Urothelium cell line (cell line): ENCODE results near the gene RIMOC1.
"Not testable (repeated sequence)": the region's sequence is repeated elsewhere in the genome, so short reads cannot be mapped to it uniquely, and the experiment has no call there.

Experiments
- DNase-seq: peaks from one replicate; pipeline ENCODE4 v3.0.0; 2011; ENCODE audit warnings: low spot score, mixed read lengths
- FAIRE-seq: peaks from 2 replicates; lab custom pipeline; 2011; peaks lifted over from hg19 to GRCh38; lab: Jason Lieb, UNC

The RIMOC1 gene

DNA sequence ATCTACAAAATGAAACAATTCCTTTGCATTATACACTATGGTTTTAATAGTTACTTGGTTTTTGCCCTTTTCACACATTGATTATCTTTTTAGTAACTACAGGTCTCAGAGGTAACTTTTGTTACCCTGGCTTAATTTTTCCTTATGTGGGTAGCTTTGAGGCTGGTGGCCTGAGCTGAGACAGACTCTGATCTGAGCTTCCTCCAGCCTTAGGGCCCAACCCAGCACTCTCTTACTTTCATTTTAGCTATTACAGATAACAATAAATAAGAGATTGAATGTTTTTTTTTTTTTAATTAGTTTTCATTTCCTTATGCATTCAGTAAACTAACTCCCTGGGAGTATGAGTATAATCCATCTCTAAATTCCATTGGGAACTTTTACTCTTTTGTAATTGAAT, 18.9 kb upstream of the RIMOC1 start:
- no peak for FAIRE-seq
- no peak for DNase-seq

DNA sequence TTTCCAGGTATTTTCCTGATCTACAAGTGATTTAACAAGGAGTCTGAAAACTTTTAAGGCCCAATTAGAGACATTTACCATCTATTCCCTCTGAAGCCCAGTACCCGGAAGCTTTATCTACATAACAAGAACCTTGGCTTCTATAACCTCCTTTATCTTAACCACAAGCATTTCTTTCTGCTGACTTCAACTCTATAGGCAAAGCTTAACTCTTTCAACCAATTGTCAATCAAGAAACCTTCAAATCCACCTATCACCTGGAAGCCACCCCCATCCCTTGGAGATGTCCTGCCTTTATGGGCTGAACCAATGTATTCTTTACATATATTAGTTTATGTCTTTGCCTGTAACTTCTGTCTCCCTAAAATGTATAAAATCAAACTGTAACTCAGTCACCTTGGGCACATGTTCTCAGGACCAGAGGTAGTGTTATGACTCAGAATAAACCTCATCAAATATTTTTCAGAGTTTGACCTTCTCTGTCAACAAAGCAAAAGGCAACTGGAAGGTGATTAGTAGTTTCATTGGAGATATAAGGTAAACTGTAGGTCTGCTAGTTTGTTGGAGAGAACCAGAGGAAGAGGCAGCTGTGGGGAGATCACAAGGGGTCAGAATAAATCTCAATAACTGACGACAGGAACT, 13.0 kb upstream of the RIMOC1 start:
- no peak for FAIRE-seq
- DNase-seq = no peak

- no peak for FAIRE-seq
- DNase-seq = no peak
Observed at GRCh38 chr5:41892031-41892430, 12.1 kb upstream of the RIMOC1 start.

GRCh38 chr5:41893074-41893851, 10.9 kb upstream of the RIMOC1 start:
- DNase-seq (no peak), FAIRE-seq (no peak)

- DNase-seq (no peak), FAIRE-seq (no peak)
Observed at GRCh38 chr5:41896230-41896629, 7.9 kb upstream of the RIMOC1 start.

DNA sequence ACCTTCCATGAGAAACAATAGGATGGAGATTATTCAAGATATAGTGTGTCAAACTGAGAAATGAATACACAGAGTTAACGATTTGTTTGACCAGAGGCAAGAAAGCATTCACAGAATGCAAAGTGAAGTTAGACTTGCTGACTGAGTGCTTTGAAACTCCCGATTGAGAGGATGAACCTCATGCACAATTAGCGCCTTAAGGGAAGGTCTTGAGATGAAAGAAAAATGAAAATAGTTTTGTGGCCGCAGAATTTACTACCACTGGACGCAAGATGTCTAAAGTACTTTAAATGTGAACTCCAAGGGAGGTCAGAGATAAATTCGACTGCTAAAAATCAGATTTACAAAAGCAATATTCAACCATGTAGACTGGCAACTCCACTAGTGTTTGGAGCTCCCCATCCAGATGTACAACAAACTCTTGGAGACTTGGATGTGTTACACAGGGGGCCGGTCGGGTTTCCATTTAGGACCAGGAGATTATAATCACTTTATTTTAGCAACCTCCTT, 707 bp upstream of the RIMOC1 start:
- DNase-seq = no peak
- FAIRE-seq = peak; percentile 27

GRCh38 chr5:41906151-41906550, 2.0 kb downstream of the RIMOC1 start:
- DNase-seq (no peak), FAIRE-seq (no peak)

DNA sequence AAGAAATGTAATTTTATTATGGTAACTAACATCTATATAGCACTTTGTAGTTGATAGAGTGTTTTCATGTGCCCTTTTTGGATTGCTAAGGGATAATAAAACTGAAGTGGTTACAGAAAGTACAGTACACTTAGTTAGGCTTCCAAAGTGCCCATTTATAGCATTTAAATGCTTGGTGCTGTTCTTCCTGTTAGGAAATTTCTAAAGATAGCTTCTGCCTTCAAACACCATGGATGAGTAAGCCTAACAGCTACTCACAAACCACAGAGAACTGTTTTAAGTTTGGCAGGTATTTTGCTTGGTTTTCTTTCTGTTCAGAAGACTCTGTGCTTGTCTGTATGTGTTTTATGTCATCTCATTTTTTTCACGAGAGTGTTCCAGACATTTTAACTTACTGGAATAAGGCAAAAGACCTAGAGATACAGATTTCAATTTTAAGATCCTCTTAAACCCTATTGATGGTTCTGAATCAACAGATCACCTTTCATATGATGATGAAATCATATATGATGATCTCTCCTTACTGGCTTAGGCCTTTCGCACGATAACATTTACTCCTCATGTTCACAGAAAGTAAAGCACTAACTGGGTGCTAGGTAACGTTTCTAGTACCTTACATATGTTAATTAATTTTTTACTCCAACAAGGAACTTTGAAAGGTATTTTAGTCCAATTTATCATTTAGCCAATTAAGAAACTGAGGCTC, 4.4 kb downstream of the RIMOC1 start:
- no peak for FAIRE-seq
- no peak for DNase-seq

GRCh38 chr5:41918105-41918504, 14.0 kb downstream of the RIMOC1 start:
- FAIRE-seq (no peak), DNase-seq (no peak)

DNA sequence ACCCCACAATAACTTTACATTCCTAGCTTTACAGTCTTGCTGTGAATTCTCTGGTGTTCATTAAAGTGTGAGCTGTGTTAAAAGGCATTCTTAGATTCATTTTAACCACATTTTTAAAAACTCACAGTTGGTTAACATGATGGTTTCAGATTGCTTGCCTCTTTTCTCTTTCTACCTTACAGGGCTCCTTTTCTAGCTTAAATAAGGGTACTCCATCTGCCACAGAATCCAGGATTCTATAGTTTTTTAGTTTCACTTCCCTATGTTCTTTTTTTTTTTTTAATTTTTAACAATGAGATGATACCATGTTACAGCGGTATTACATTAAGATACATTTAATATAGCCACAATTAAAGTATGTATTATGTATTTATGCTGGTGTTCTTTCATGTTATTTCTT, 17.0 kb downstream of the RIMOC1 start:
- no peak for DNase-seq
- FAIRE-seq = no peak

DNA sequence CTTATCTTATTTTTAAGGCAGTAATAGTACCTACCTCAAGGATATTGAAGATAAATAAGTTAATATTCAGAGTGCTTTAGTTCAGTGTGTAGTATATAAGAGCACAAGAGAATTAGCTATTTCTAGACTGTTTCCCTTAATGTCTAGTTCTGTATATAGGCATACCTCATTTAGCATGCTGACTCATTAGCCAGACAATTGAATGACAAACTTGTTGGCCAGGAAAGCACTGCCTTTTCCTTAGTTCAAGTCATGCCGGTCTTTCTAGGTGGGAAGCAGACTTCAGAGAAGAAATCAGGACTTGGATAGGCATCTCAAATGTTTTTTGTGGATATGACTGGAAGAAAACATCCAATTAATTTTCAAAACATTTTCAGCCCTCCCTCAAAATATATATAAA, 17.7 kb downstream of the RIMOC1 start:
- FAIRE-seq = no peak
- DNase-seq = no peak

DNA sequence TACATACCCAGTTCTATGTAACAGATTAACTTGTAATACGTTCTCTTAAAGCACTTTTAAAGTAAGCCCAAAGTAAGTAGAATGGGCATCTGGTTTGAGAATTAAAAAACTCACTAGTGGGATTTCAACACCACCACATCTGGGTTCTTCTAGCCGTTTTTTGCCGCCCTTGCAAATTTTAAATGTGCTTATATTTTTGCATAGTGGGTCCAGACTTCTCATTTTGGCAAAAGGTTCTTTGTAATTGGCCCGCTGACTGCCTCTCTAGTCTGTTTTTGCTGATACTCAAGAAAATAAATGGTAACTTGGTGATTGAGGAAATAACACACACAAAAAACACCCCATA, 20.4 kb downstream of the RIMOC1 start:
- FAIRE-seq (no peak), DNase-seq (no peak)

- peak; percentile 91 for DNase-seq
- peak; percentile 93 for FAIRE-seq
Observed at GRCh38 chr5:41924872-41925554, 20.9 kb downstream of the RIMOC1 start, which contains the start of gene FBXO4. TSS of gene FBXO4 (plus strand) at chr5:41925281. CDS start at chr5:41925310, 29 bp downstream.

GRCh38 chr5:41925555-41925951, 21.4 kb downstream of the RIMOC1 start:
- DNase-seq = peak; percentile 41
- FAIRE-seq = no peak

DNA sequence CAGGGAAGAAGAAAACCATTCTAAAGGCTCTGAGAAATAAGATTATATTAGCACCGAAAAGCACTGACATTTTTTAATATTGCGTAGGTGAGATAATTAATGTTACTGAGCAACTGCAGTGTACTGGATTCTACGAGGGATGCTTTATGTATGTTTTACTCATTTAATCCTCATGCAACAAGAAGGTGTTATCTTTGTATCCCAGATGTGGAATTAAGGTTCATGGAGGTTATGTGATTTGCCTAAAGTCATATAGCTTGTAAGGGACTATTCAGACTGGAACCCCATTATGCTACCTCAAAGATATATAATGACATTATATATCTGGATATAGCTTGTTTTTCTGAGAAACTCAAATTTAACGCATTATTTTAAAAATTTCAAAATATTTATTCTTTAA, 23.5 kb downstream of the RIMOC1 start:
- DNase-seq (no peak), FAIRE-seq (no peak)

DNA sequence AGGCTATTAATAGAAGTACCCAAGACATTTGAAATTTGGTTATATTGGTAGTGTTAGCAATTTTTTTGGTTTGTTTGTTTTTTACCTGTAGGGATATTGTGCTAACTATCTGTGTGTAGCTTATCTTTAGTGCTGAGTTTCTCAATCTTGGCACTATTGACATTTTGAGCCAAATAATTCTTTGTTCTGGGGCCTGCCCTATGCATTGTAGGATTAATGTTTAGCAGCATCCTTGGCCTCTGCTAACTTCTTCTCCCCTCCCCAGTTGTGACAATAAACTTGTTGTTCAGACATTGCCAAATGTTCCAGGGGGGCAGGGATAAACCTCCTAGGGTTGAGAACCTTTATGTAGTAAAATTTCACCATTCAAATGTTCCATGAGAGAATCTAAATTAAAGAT, 24.9 kb downstream of the RIMOC1 start:
- no peak for FAIRE-seq

DNA sequence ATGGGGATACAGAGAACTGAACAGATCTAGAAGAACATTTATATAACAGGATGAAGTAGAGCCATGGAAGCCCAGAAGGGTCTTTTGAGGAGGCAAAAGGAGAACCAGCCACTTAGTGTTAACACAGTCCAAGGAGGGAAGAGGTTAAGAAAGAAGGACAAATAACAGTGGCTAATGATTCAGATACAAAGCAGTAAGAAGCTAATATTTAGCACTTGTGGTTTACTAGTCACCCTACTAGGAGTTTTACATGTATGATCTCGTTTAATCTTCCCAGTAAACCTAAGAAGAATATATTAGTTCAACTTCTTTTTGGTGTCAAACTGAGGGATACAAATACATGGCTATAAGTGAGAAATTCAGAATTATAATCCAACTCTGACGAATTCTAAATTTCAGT, 28.6 kb downstream of the RIMOC1 start:
- DNase-seq = no peak
- no peak for FAIRE-seq

More for the DNA sequence above, 24.9 kb downstream of the RIMOC1 start:
- DNase-seq = no peak

GRCh38 chr5:41935544-41935943, 31.4 kb downstream of the RIMOC1 start:
- DNase-seq (no peak), FAIRE-seq (no peak)

DNA sequence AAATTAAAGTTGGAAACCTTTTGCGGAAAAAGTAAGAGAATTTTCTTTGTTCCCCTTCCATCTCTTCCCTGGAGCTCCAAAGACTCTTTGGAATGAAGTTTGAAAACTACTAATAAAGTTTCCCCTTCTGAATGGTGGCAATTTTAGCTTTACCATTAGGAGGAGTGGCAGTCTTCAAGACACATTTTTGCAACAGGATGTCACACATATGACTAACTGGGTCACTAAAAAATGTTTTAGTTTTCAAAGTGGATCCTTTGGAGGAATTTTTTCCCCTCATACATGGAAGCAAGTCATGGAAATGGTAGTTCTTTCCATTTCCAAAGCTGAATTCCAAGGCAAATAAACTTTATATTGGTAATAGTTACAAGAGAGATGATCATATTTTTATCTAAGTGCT, 36.5 kb downstream of the RIMOC1 start:
- DNase-seq (no peak), FAIRE-seq (no peak)

GRCh38 chr5:41945332-41945955, 41.3 kb downstream of the RIMOC1 start:
- FAIRE-seq, DNase-seq: not testable (repeated sequence)

GRCh38 chr5:41951224-41951623, 47.1 kb downstream of the RIMOC1 start:
- FAIRE-seq (no peak), DNase-seq (no peak)
